ENCODE data around the gene RBM10.
A peak's percentile ranks its signal among the peaks of the same experiment; 100 is the strongest.

RBM10 gene

GRCh38 chrX:47187106-47187677 lies 42.2 kb downstream of the RBM10 start:
- no peak overlapping the region for H2BK120ac ChIP-seq (ENCODE audit: low read depth, low read length)
- H2AFZ ChIP-seq (ENCODE audit: low read length): no peak overlapping the region
- peaks cover 0 to 28% (median 0%) of the 10 kb centered on the region in 3 experiments for H3K27me3 ChIP-seq (ENCODE audit: control insufficient read depth in 3 of 3, insufficient read depth in 3 of 3, low read depth in 1 of 3, low read length in 3 of 3)
- H3K36me3 ChIP-seq (replicated peaks in 1 of 2; ENCODE audit: control insufficient read depth in 2 of 2, insufficient read depth in 2 of 2, low read length in 2 of 2): peaks cover 9 to 46% of the 10 kb centered on the region in 2 donors
- WGBS, 2 donors (ENCODE audit: extremely low coverage in 2 of 2, insufficient read length in 2 of 2, insufficient replicate concordance in 1 of 2): no CpG with 5 or more reads among the region's 4 CpGs
- H3K9me3 ChIP-seq (replicated peaks in 1 of 2; ENCODE audit: control insufficient read depth in 2 of 2, insufficient read depth in 1 of 2, low read depth in 1 of 2, low read length in 2 of 2): no peaks in the 10 kb centered on the region
- no peak overlapping the region for H4K91ac ChIP-seq (ENCODE audit: low read depth, low read length, poor library complexity)
- no peak overlapping the region for H3K9ac ChIP-seq (ENCODE audit: low read depth, low read length, poor library complexity)
- H3K27ac ChIP-seq (replicated peaks; ENCODE audit: low read length): no peak overlapping the region
- H2BK15ac ChIP-seq (ENCODE audit: low read length): no peak overlapping the region
- no peak overlapping the region for H3K18ac ChIP-seq (ENCODE audit: low read length)
- no peak overlapping the region for H4K8ac ChIP-seq (ENCODE audit: low read depth, low read length)
- no peak overlapping the region for H3K14ac ChIP-seq (ENCODE audit: low read length)
- H2BK12ac ChIP-seq (ENCODE audit: low read length): no peak overlapping the region
- H3K4me2 ChIP-seq (ENCODE audit: insufficient read depth, low read length, poor library complexity, severe bottlenecking): no peak overlapping the region
- H3K4ac ChIP-seq (ENCODE audit: low read length): no peak overlapping the region
- H2BK5ac ChIP-seq (ENCODE audit: low read length): no peak overlapping the region
- H3K4me3 ChIP-seq (ENCODE audit: low read length in 2 of 2): no peak overlapping the region
- no peak overlapping the region for H2AK5ac ChIP-seq (ENCODE audit: low read depth, low read length)
- H3K23ac ChIP-seq (ENCODE audit: low read depth, low read length, poor library complexity): no peak overlapping the region
- H3K79me1 ChIP-seq (ENCODE audit: low read depth, low read length): no peaks in the 10 kb centered on the region
- H3K4me1 ChIP-seq (ENCODE audit: control insufficient read depth in 2 of 2, insufficient read depth in 1 of 2, low read depth in 1 of 2, low read length in 2 of 2): peaks cover 0 to 3% of the 10 kb centered on the region in 2 donors
- no peak for DNase-seq (ENCODE audit: low spot score)

GRCh38 chrX:47189906-47190305 lies 44.9 kb downstream of the RBM10 start:
- Histone ChIP-seq H2AK5ac (ENCODE audit: low read depth, low read length) (no peak overlapping the region), H3K9me3 (replicated peaks in 1 of 2; ENCODE audit: control insufficient read depth in 2 of 2, insufficient read depth in 1 of 2, low read depth in 1 of 2, low read length in 2 of 2) (no peaks in the 10 kb centered on the region), H2BK120ac (ENCODE audit: low read depth, low read length) (no peak overlapping the region), H3K4me2 (ENCODE audit: insufficient read depth, low read length, poor library complexity, severe bottlenecking) (no peak overlapping the region), H2BK5ac (ENCODE audit: low read length) (no peak overlapping the region), H2BK12ac (ENCODE audit: low read length) (no peak overlapping the region), H3K27me3 (ENCODE audit: control insufficient read depth in 3 of 3, insufficient read depth in 3 of 3, low read depth in 1 of 3, low read length in 3 of 3) (peaks cover 0 to 19% (median 0%) of the 10 kb centered on the region in 3 experiments), H3K4me3 (ENCODE audit: low read length in 2 of 2) (no peak overlapping the region), H3K79me1 (ENCODE audit: low read depth, low read length) (peaks cover 2% of the 10 kb centered on the region), H4K8ac (ENCODE audit: low read depth, low read length) (no peak overlapping the region), H3K18ac (ENCODE audit: low read length) (no peak overlapping the region), H3K4me1 (ENCODE audit: control insufficient read depth in 2 of 2, insufficient read depth in 1 of 2, low read depth in 1 of 2, low read length in 2 of 2) (peaks cover 6 to 8% of the 10 kb centered on the region in 2 donors), H2AFZ (ENCODE audit: low read length) (no peak overlapping the region), H4K91ac (ENCODE audit: low read depth, low read length, poor library complexity) (no peak overlapping the region), H3K9ac (ENCODE audit: low read depth, low read length, poor library complexity) (no peak overlapping the region), H3K14ac (ENCODE audit: low read length) (no peak overlapping the region), H3K4ac (ENCODE audit: low read length) (no peak overlapping the region), H3K23ac (ENCODE audit: low read depth, low read length, poor library complexity) (no peak overlapping the region), H3K27ac (replicated peaks; ENCODE audit: low read length) (no peak overlapping the region), H2BK15ac (ENCODE audit: low read length) (no peak overlapping the region), H3K36me3 (replicated peaks in 1 of 2; ENCODE audit: control insufficient read depth in 2 of 2, insufficient read depth in 2 of 2, low read length in 2 of 2) (peaks cover 7 to 30% of the 10 kb centered on the region in 2 donors)
- WGBS, 2 donors (ENCODE audit: extremely low coverage in 2 of 2, insufficient read length in 2 of 2, insufficient replicate concordance in 1 of 2): no CpG with 5 or more reads among the region's 19 CpGs
- no peak for DNase-seq (ENCODE audit: low spot score)

DNA sequence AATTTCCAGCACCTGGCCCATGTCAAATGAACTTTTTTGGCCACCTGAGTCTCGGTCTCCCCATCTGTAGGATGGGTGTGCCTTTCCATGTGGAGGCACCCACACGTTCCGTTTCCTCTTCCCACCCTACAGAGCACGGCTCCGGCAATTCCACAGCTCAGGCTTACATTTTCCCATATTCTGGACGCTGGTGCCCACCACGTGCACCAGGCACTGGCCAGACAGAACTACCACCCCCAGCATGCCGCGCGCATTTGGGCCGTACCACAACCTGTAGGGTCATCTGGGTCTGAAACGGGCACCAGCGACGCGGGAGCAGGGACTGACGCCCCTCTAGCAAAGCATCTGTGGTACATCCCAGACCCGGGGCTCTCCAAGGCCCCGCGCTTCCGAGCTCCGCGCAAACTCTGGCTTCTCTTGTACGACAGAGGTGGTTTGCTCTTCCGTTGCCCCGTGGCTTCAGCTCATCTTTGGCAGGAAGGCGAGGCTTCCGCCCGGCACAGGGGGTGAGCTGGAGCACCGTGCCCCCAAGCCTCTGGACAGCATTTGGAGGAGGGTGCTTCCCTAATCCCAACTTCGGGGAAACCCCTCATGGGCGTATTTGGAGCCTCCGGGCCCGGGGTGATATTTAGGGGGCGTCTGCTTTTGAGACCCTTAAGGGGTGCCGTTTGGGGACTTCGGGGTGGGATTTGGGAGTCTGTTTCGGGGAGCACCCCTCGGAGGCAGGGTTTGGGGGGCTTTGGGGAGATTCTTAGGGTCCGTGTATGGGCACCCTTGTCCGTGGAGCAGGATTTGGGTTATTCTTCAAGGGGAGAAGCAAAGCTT lies 45.6 kb downstream of the RBM10 start:
- Histone ChIP-seq H3K27me3 (ENCODE audit: control insufficient read depth in 3 of 3, insufficient read depth in 3 of 3, low read depth in 1 of 3, low read length in 3 of 3) (peaks cover 0 to 15% (median 0%) of the 10 kb centered on the region in 3 experiments), H3K4me1 (ENCODE audit: control insufficient read depth in 2 of 2, insufficient read depth in 1 of 2, low read depth in 1 of 2, low read length in 2 of 2) (peaks cover 9 to 12% of the 10 kb centered on the region in 2 donors), H3K14ac (ENCODE audit: low read length) (no peak overlapping the region), H3K36me3 (replicated peaks in 1 of 2; ENCODE audit: control insufficient read depth in 2 of 2, insufficient read depth in 2 of 2, low read length in 2 of 2) (peaks cover 2 to 29% of the 10 kb centered on the region in 2 donors), H3K4me3 (ENCODE audit: low read length in 2 of 2) (peak overlapping the region; percentile 57 to 80), H3K9me3 (replicated peaks in 1 of 2; ENCODE audit: control insufficient read depth in 2 of 2, insufficient read depth in 1 of 2, low read depth in 1 of 2, low read length in 2 of 2) (no peaks in the 10 kb centered on the region), H3K23ac (ENCODE audit: low read depth, low read length, poor library complexity) (no peak overlapping the region), H3K9ac (ENCODE audit: low read depth, low read length, poor library complexity) (no peak overlapping the region), H3K4me2 (ENCODE audit: insufficient read depth, low read length, poor library complexity, severe bottlenecking) (peak overlapping the region; percentile 91), H2BK12ac (ENCODE audit: low read length) (no peak overlapping the region), H4K91ac (ENCODE audit: low read depth, low read length, poor library complexity) (no peak overlapping the region), H2BK15ac (ENCODE audit: low read length) (no peak overlapping the region), H3K27ac (replicated peaks; ENCODE audit: low read length) (peak overlapping the region; percentile 31), H3K79me1 (ENCODE audit: low read depth, low read length) (peaks cover 2% of the 10 kb centered on the region), H2BK5ac (ENCODE audit: low read length) (no peak overlapping the region), H2BK120ac (ENCODE audit: low read depth, low read length) (no peak overlapping the region), H2AK5ac (ENCODE audit: low read depth, low read length) (no peak overlapping the region), H4K8ac (ENCODE audit: low read depth, low read length) (no peak overlapping the region), H3K18ac (ENCODE audit: low read length) (peak overlapping the region; percentile 80), H3K4ac (ENCODE audit: low read length) (no peak overlapping the region), H2AFZ (ENCODE audit: low read length) (peak overlapping the region; percentile 86)
- WGBS, 2 donors (ENCODE audit: extremely low coverage in 2 of 2, insufficient read length in 2 of 2, insufficient replicate concordance in 1 of 2): no CpG with 5 or more reads among the region's 40 CpGs
- peak; percentile 78 for DNase-seq (ENCODE audit: low spot score)

DNA sequence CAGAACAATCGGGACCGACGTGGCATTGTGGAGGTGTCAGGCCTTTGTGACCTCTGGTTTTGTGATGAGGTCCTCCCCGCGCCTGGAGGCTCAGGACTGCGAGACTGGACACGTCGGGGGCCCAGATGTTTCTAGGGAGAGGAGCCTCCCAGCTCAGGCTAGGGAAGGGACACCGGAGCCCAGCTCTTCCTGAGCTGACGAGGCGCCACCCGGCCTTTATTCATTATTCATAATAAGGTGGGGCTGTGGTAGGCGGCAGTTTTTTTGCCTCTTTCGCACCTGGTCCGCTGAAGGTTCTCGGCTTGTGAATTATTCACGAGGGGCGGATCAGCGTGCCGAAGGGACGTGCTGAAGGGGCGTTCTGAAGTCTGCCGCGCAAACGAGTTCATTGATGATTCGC lies 46.3 kb downstream of the RBM10 start:
- Histone ChIP-seq H4K8ac (ENCODE audit: low read depth, low read length) (no peak overlapping the region), H2BK5ac (ENCODE audit: low read length) (no peak overlapping the region), H3K36me3 (replicated peaks in 1 of 2; ENCODE audit: control insufficient read depth in 2 of 2, insufficient read depth in 2 of 2, low read length in 2 of 2) (peaks cover 0 to 29% of the 10 kb centered on the region in 2 donors), H2BK12ac (ENCODE audit: low read length) (no peak overlapping the region), H3K4me3 (ENCODE audit: low read length in 2 of 2) (peak overlapping the region; percentile 57 to 80), H2AFZ (ENCODE audit: low read length) (peak overlapping the region; percentile 86), H3K18ac (ENCODE audit: low read length) (no peak overlapping the region), H3K14ac (ENCODE audit: low read length) (no peak overlapping the region), H3K4me1 (ENCODE audit: control insufficient read depth in 2 of 2, insufficient read depth in 1 of 2, low read depth in 1 of 2, low read length in 2 of 2) (peaks cover 16 to 18% of the 10 kb centered on the region in 2 donors), H2BK120ac (ENCODE audit: low read depth, low read length) (no peak overlapping the region), H3K9ac (ENCODE audit: low read depth, low read length, poor library complexity) (no peak overlapping the region), H3K27ac (replicated peaks; ENCODE audit: low read length) (no peak overlapping the region), H2AK5ac (ENCODE audit: low read depth, low read length) (no peak overlapping the region), H3K27me3 (ENCODE audit: control insufficient read depth in 3 of 3, insufficient read depth in 3 of 3, low read depth in 1 of 3, low read length in 3 of 3) (peaks cover 0 to 10% (median 0%) of the 10 kb centered on the region in 3 experiments), H4K91ac (ENCODE audit: low read depth, low read length, poor library complexity) (no peak overlapping the region), H3K9me3 (replicated peaks in 1 of 2; ENCODE audit: control insufficient read depth in 2 of 2, insufficient read depth in 1 of 2, low read depth in 1 of 2, low read length in 2 of 2) (no peaks in the 10 kb centered on the region), H2BK15ac (ENCODE audit: low read length) (no peak overlapping the region), H3K23ac (ENCODE audit: low read depth, low read length, poor library complexity) (no peak overlapping the region), H3K4me2 (ENCODE audit: insufficient read depth, low read length, poor library complexity, severe bottlenecking) (peak overlapping the region; percentile 91), H3K4ac (ENCODE audit: low read length) (no peak overlapping the region), H3K79me1 (ENCODE audit: low read depth, low read length) (peaks cover 2% of the 10 kb centered on the region)
- WGBS, 2 donors (ENCODE audit: extremely low coverage in 2 of 2, insufficient read length in 2 of 2, insufficient replicate concordance in 1 of 2): no CpG with 5 or more reads among the region's 26 CpGs
- DNase-seq (ENCODE audit: low spot score): no peak

Data from neuronal stem cell (in vitro differentiated cells).